KOPT-K1 (cell line): ENCODE data around the gene SNCB.
"Not testable (repeated sequence)": the region's sequence is repeated elsewhere in the genome, so short reads cannot be mapped to it uniquely, and the experiment has no call there.

Source experiments
- H3K27ac ChIP-seq: fragments of 200-600 bp; sonication (generic); 2 replicates; pipeline ENCODE4 v1.5.1; 2016; ENCODE audit warnings: antibody characterized with exemption, mild to moderate bottlenecking, low read depth, low read length; ENCODE audit not compliant: poor library complexity, severe bottlenecking
- H3K36me3 ChIP-seq: fragments of 200-600 bp; sonication (generic); 2 replicates; pipeline ENCODE4 v1.5.1; 2017; ENCODE audit warnings: antibody characterized with exemption, mild to moderate bottlenecking, low read length, moderate library complexity; ENCODE audit not compliant: insufficient read depth
- H3K9me3 ChIP-seq: fragments of 200-600 bp; sonication (generic); 2 replicates; pipeline ENCODE4 v1.5.1; 2017; ENCODE audit warnings: antibody characterized with exemption, low read length, mild to moderate bottlenecking; ENCODE audit not compliant: insufficient read depth, poor library complexity, severe bottlenecking

SNCB gene

GRCh38 chr5:176593273-176593869, 37.0 kb downstream of the SNCB start:
- Histone ChIP-seq H3K9me3 (peaks cover 18% of the 10 kb centered on the region), H3K36me3 (no peaks in the 10 kb centered on the region), H3K27ac (no peak overlapping the region)

GRCh38 chr5:176592573-176592972, 37.8 kb downstream of the SNCB start:
- Histone ChIP-seq H3K27ac (no peak overlapping the region), H3K36me3 (no peaks in the 10 kb centered on the region), H3K9me3 (peaks cover 18% of the 10 kb centered on the region)

- peaks cover 18% of the 10 kb centered on the region for H3K9me3 ChIP-seq
- H3K36me3 ChIP-seq, H3K27ac ChIP-seq: not testable (repeated sequence)
Observed at GRCh38 chr5:176591667-176592066, 38.7 kb downstream of the SNCB start.

GRCh38 chr5:176590035-176590717, 40.2 kb downstream of the SNCB start:
- H3K27ac ChIP-seq, result no peak overlapping the region
- peaks cover 26% of the 10 kb centered on the region for H3K9me3 ChIP-seq
- H3K36me3 ChIP-seq, result no peaks in the 10 kb centered on the region

- H3K27ac ChIP-seq, result no peak overlapping the region
- peaks cover 36% of the 10 kb centered on the region for H3K9me3 ChIP-seq
- H3K36me3 ChIP-seq, result no peaks in the 10 kb centered on the region
Observed at GRCh38 chr5:176589039-176589769, 41.1 kb downstream of the SNCB start.

GRCh38 chr5:176588297-176588696, 42.0 kb downstream of the SNCB start:
- Histone ChIP-seq H3K36me3 (no peaks in the 10 kb centered on the region), H3K27ac (no peak overlapping the region), H3K9me3 (peaks cover 40% of the 10 kb centered on the region)

- no peak overlapping the region for H3K27ac ChIP-seq
- peaks cover 40% of the 10 kb centered on the region for H3K9me3 ChIP-seq
- no peaks in the 10 kb centered on the region for H3K36me3 ChIP-seq
Observed at GRCh38 chr5:176587398-176587797, 42.9 kb downstream of the SNCB start.

- no peaks in the 10 kb centered on the region for H3K36me3 ChIP-seq
- H3K9me3 ChIP-seq, result peaks cover 22% of the 10 kb centered on the region
Observed at GRCh38 chr5:176583076-176583475, 47.3 kb downstream of the SNCB start.

GRCh38 chr5:176581361-176581760, 49.0 kb downstream of the SNCB start:
- no peaks in the 10 kb centered on the region for H3K36me3 ChIP-seq
- H3K9me3 ChIP-seq, result peaks cover 22% of the 10 kb centered on the region
- no peak overlapping the region for H3K27ac ChIP-seq

More at GRCh38 chr5:176583076-176583475, 47.3 kb downstream of the SNCB start:
- H3K27ac ChIP-seq, result no peak overlapping the region

GRCh38 chr5:176579323-176579722, 51.0 kb downstream of the SNCB start:
- no peak overlapping the region for H3K27ac ChIP-seq
- H3K9me3 ChIP-seq, result peaks cover 5% of the 10 kb centered on the region
- no peaks in the 10 kb centered on the region for H3K36me3 ChIP-seq

- H3K36me3 ChIP-seq, result no peaks in the 10 kb centered on the region
- no peak overlapping the region for H3K27ac ChIP-seq
- H3K9me3 ChIP-seq, result no peaks in the 10 kb centered on the region
Observed at GRCh38 chr5:176578391-176578808, 51.9 kb downstream of the SNCB start.

GRCh38 chr5:176577312-176578176, 52.8 kb downstream of the SNCB start:
- no peak overlapping the region for H3K27ac ChIP-seq
- H3K36me3 ChIP-seq, result no peaks in the 10 kb centered on the region
- no peaks in the 10 kb centered on the region for H3K9me3 ChIP-seq

GRCh38 chr5:176575488-176576422, 54.6 kb downstream of the SNCB start:
- no peaks in the 10 kb centered on the region for H3K36me3 ChIP-seq
- H3K9me3 ChIP-seq, result no peaks in the 10 kb centered on the region

GRCh38 chr5:176575066-176575465, 55.3 kb downstream of the SNCB start:
- Histone ChIP-seq H3K36me3 (no peaks in the 10 kb centered on the region), H3K9me3 (no peaks in the 10 kb centered on the region), H3K27ac (no peak overlapping the region)

More at GRCh38 chr5:176575488-176576422, 54.6 kb downstream of the SNCB start:
- H3K27ac ChIP-seq, result no peak overlapping the region
